ENCODE measurements around the gene ZFYVE1. TPM values are rescaled to one million over a fixed set of nuclear protein-coding genes. Genes with fewer than 3 reads are reported as not detected.
"Not testable (repeated sequence)": the region's sequence is repeated elsewhere in the genome, so short reads cannot be mapped to it uniquely, and the experiment has no call there.

Gene ZFYVE1
- polyA plus RNA-seq, 10 donors: 11.5 to 15.7 (median 12.6) TPM

DNA sequence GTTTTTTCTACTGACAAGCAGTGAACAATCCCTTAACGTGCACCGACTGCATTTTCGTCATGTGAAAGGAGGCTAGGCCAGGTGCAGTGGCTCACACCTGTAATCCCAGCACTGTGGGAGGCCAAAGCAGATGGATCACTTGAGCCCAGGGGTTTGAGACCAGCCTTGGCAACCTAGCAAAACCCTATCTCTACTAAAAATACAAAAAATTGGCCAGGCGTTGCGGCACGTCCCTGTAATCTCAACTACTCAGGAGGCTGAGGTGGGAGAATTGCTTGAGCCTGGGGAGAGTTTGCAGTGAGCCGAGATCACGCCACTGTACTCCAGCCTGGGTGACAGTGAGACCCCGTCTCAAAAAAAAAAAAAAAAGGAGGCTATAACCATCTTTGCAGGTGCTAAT, 22.3 kb downstream of the ZFYVE1 start:
- not testable (repeated sequence) for DNase-seq

DNA sequence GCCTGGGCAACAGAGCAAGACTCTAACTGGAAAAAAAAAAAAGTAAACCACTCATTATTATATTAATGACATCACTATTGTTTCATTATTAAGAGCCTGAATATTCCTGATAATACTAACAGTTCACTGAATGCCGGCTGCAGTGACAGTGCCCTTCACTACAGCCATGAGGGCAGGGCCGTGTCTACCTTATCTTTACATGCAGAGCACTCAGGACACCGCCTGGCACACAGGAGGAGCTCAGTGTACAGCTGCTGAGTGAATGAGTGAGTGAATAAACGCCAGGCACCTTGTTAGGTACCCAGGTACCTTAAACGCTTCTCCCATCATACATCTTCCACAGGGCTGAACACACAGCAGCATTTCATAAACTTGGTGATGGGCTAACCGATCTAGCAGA, 23.2 kb downstream of the ZFYVE1 start:
- no peak for DNase-seq

- DNase-seq: no peak
These were observed 26.8 kb downstream of the ZFYVE1 start for GRCh38 chr14:73000073-73000472.

GRCh38 chr14:72999316-72999715, 27.6 kb downstream of the ZFYVE1 start:
- no peak for DNase-seq

DNA sequence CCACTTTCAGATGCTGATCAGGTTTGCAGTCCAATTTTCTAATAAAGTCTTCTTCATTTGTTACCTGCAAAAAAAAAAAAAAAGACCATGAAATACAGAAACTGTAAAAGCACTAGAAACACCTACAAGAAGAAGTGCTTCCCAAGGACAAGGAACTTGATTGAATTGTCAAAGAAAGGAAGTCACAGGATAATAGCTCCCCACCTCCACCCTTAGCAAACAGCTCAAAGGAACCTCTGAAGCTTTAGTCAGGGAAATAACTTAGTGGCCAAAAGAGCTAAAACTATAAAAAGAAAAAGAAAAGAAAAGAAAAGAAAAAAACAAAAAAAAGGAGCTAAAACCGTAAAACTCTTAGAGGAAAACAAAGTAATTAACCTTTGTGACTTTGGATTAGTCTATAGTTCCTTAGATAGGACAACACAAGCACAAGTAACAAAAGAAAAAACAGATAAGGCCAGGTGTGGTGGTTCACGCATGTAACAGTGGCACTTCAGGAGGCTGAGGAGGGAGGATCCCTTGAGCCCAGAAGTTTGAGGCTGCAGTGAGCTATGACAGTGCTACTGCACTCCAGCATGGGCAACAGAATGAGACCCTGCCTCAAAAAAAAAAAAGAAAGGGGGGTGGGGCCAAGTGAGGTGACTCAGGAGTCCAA, 28.5 kb downstream of the ZFYVE1 start:
- DNase-seq: no peak

DNA sequence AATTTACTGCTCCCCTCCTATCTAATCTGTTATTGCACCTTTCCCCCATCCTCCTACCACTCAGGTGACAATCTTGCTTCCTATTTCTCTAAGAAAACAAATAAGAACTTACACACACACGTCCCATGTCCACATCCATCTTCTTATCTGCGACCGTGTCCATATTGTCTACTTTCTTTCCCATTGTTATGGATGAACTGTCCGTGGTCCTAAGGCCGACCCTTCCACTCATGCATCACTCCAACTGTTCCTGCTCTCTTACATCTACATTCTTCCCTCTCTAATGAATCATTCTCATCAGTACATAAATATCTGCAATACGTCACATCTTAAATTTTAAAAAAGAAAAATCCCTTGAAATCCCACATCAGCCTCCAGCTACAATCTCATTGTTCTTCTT, 30.0 kb downstream of the ZFYVE1 start:
- no peak for DNase-seq

- no peak for DNase-seq
These were observed 36.7 kb downstream of the ZFYVE1 start for GRCh38 chr14:72990171-72990570.

GRCh38 chr14:72986857-72987256, 40.0 kb downstream of the ZFYVE1 start:
- no peak for DNase-seq

- no peak for DNase-seq
These were observed 40.7 kb downstream of the ZFYVE1 start for GRCh38 chr14:72986214-72986613.

DNA sequence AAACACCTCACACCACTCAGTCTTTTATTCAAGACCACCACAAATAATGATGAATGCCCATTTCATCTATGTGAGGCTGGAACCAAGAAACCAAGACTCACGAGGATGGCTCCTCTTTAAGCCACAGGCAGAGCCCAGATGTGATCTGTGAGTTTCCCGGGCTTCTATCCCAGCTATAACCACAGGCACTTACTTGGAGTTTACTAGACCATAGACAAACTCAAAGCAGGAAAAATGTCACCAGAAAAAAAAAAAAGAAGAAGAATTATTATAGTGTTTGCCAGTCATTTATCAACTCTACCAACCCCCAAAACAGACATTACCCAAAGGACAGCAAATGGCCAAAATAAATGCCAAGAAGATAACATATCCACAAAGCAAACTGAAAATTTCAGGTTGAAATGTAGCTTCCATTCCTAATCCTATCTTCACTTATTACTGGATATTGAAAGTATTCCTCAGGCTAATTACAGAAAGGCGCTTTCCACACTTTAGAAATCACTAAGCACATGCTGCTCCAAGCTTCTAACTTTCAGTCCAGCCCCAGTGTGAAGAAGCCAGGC, 44.7 kb downstream of the ZFYVE1 start:
- no peak for DNase-seq

- DNase-seq: no peak
These were observed 46.0 kb downstream of the ZFYVE1 start for GRCh38 chr14:72980863-72981262.

GRCh38 chr14:72978856-72979255, 48.0 kb downstream of the ZFYVE1 start:
- no peak for DNase-seq

GRCh38 chr14:72975770-72976169, 51.1 kb downstream of the ZFYVE1 start:
- no peak for DNase-seq

- no peak for DNase-seq
These were observed 52.2 kb downstream of the ZFYVE1 start for GRCh38 chr14:72974661-72975060.

- DNase-seq: no peak
These were observed 56.0 kb downstream of the ZFYVE1 start for GRCh38 chr14:72970824-72971434.

DNA sequence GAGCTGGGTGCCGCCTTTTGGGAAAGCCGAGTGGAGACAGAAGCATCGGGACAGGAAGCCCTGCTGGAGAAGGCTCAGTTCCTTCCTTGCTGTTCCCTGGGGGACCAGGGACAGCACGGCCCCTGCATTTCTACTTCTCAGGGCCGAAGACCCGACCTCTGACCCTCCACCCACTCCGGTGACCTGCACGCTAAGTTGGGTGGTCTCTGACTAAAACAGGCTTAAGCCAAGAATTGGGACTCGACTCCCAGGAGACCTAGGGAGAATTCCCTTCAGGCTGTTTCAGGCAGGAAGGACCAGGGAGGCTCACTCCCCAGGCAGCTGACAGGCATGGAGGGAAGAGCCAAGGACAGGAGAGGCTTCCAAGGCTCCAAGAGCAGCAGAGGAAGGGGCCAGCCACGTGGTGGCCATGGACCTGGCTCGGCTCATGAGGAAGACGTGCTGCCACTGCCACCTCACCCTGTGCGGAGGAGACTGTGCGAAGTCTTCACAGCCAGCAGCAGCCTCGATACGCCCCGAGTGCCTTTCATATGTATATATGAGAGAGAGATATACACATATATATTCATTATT, 56.8 kb downstream of the ZFYVE1 start:
- no peak for DNase-seq

- no peak for DNase-seq
These were observed 58.6 kb downstream of the ZFYVE1 start for GRCh38 chr14:72968316-72968715.

GRCh38 chr14:72966038-72966437, 60.9 kb downstream of the ZFYVE1 start:
- DNase-seq: no peak

DNA sequence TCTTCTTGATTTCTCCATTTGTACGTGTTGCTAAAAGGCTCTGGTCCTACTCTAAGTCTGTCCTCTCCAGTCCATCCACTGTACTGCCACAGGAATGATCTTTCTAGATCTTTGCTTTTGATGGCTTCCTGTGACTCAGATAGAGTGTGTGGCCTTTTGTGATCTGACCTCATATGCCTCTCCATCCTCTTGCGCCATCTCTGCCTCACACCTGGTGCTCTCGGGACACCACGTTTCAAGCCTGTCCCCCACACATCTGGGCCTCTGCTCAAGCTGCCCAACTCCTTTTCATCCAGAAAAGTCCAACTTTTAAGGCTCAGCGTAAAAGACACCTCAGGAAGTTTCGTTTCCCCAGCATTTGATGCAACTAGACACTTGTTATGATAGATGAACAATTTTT, 61.7 kb downstream of the ZFYVE1 start:
- DNase-seq: no peak

- peak in 1 of 3 donors; percentile 53 for DNase-seq
These were observed 64.0 kb downstream of the ZFYVE1 start for GRCh38 chr14:72962829-72963312.

- DNase-seq: not testable (repeated sequence)
These were observed 64.6 kb downstream of the ZFYVE1 start for GRCh38 chr14:72962336-72962754.

DNA sequence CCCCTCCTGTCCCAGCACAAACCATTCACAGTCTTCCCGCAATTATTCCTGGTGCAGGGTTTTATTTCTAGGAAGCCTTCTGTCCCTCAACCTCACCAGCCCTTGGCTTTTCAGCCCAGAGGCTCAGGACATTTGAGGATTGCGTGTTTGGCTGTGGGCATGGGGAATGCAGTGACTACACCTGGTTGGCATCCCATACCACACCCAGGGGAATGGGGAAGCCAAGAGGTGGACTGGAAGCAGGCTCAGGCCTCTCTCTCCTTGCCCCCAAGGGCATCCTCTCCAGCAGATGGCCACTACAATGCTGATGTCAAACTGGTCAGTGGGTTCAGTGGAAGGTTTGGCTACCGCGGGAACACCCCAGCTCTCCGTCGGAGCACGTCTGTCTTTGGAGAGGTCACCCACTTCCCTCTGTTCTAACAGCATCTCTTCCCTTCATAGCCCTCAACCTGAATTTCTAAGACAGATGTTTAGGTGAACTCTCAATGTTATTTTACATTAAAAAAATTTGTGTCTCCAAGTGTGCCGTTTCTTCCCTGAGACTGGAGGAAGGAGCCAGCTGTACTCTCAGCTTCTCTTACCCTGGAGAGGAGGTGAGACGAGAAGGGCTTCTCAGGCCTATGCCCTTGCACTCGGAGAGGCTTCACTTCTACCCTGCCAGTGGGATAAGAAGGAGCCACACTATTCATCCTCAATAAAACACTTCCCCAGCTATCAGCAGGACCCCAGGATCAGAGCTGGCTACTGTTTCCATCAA, 65.1 kb downstream of the ZFYVE1 start:
- DNase-seq: no peak

Measured in muscle of back (tissue), 11 donors.